ENCODE data around the gene TYR.
"Not testable (repeated sequence)": the region's sequence is repeated elsewhere in the genome, so short reads cannot be mapped to it uniquely, and the experiment has no call there.

The TYR gene

GRCh38 chr11:89177691-89178231 is at the start of gene TYR:
Gene TYR, plus strand, starts transcription at chr11:89177875. Its CDS starts 79 bp downstream, at chr11:89177954.
- DNase-seq (ENCODE audit: low read depth) = no peak

GRCh38 chr11:89136606-89137005 is 41.1 kb upstream of the TYR start:
- DNase-seq (ENCODE audit: low read depth) = no peak

GRCh38 chr11:89147229-89147628 is 30.4 kb upstream of the TYR start:
- DNase-seq (ENCODE audit: low read depth) = no peak

GRCh38 chr11:89159974-89160373 is 17.7 kb upstream of the TYR start:
- no peak for DNase-seq (ENCODE audit: low read depth)

GRCh38 chr11:89161949-89162348 is 15.7 kb upstream of the TYR start:
- no peak for DNase-seq (ENCODE audit: low read depth)

GRCh38 chr11:89163686-89164085 is 14.0 kb upstream of the TYR start:
- DNase-seq (ENCODE audit: low read depth) = no peak

- DNase-seq (ENCODE audit: low read depth) = no peak
Observed at GRCh38 chr11:89168396-89168795, 9.3 kb upstream of the TYR start.

GRCh38 chr11:89175796-89176195 is 1.9 kb upstream of the TYR start:
- no peak for DNase-seq (ENCODE audit: low read depth)

- no peak for DNase-seq (ENCODE audit: low read depth)
Observed at GRCh38 chr11:89176938-89177337, 737 bp upstream of the TYR start.

- no peak for DNase-seq (ENCODE audit: low read depth)
Observed at GRCh38 chr11:89181111-89181510, 3.4 kb downstream of the TYR start.

- DNase-seq (ENCODE audit: low read depth) = no peak
Observed at GRCh38 chr11:89182773-89183518, 5.3 kb downstream of the TYR start.

GRCh38 chr11:89184021-89184420 is 6.3 kb downstream of the TYR start:
- DNase-seq (ENCODE audit: low read depth) = no peak

GRCh38 chr11:89189776-89190175 is 12.1 kb downstream of the TYR start:
- DNase-seq (ENCODE audit: low read depth) = no peak

GRCh38 chr11:89201138-89201537 is 23.5 kb downstream of the TYR start:
- DNase-seq (ENCODE audit: low read depth) = no peak

- no peak for DNase-seq (ENCODE audit: low read depth)
Observed at GRCh38 chr11:89203814-89204213, 26.1 kb downstream of the TYR start.

GRCh38 chr11:89205378-89205777 is 27.7 kb downstream of the TYR start:
- no peak for DNase-seq (ENCODE audit: low read depth)

- no peak for DNase-seq (ENCODE audit: low read depth)
Observed at GRCh38 chr11:89220684-89221339, 43.1 kb downstream of the TYR start.

- DNase-seq (ENCODE audit: low read depth) = no peak
Observed at GRCh38 chr11:89235083-89235482, 57.4 kb downstream of the TYR start.

- DNase-seq (ENCODE audit: low read depth) = no peak
Observed at GRCh38 chr11:89235976-89236375, 58.3 kb downstream of the TYR start.

GRCh38 chr11:89247007-89247406 is 69.3 kb downstream of the TYR start:
- DNase-seq (ENCODE audit: low read depth) = not testable (repeated sequence)

GRCh38 chr11:89249196-89249595 is 71.5 kb downstream of the TYR start:
- no peak for DNase-seq (ENCODE audit: low read depth)

- not testable (repeated sequence) for DNase-seq (ENCODE audit: low read depth)
Observed at GRCh38 chr11:89261483-89261882, 83.8 kb downstream of the TYR start.

GRCh38 chr11:89267660-89268302 is 90.1 kb downstream of the TYR start:
- no peak for DNase-seq (ENCODE audit: low read depth)

Measured in stimulated activated CD8-positive, alpha-beta memory T cell treated with anti-CD3 and anti-CD28 coated beads, Interleukin-12 subunit alpha, Interleukin-12 subunit beta, amount 100 ng/mL, for 4 hours (primary cell).